ENCODE results near the gene RPS6KB2. TPM values are rescaled to one million over a fixed set of nuclear protein-coding genes. Genes with fewer than 3 reads are reported as not detected.
A peak's percentile ranks its signal among the peaks of the same experiment; 100 is the strongest.

RPS6KB2 gene
- total and polyA plus RNA-seq, 12 donors: 16.3 to 46.3 (median 23.2) TPM

- Histone ChIP-seq H3K27me3 (peaks cover 0 to 10% (median 0%) of the 10 kb centered on the region in 7 donors), H3K4me3 (peak overlapping the region in 1 of 10 donors; percentile 2), H3K4me1 (peaks cover 0 to 36% (median 4%) of the 10 kb centered on the region in 9 donors), H3K27ac (peak overlapping the region in 1 of 10 donors; percentile 75), H3K36me3 (no peaks in the 10 kb centered on the region), H3K9me3 (no peaks in the 10 kb centered on the region)
- WGBS, 2 donors: 77 to 82% methylated on average over 13 of the region's 13 CpGs
- DNase-seq (no peak), ATAC-seq (no peak)
- TF ChIP-seq CTCF (IDR thresholded peaks at IDR 0.05): no peak
- intact Hi-C loops (cut with DNase I): loop anchor here in 5 of 10 donors (5.0 to 10.0 kb wide), 6 partner anchors 34 to 299 kb away; partner anchors contain the start of gene GRK2 (in 1 of the 5)
Observed at GRCh38 chr11:67381244-67381972, 46.9 kb upstream of the RPS6KB2 start.

GRCh38 chr11:67382276-67383136 lies 45.8 kb upstream of the RPS6KB2 start:
- Histone ChIP-seq H3K9me3 (no peaks in the 10 kb centered on the region), H3K4me3 (no peak overlapping the region), H3K27ac (no peak overlapping the region), H3K27me3 (peaks cover 0 to 7% (median 0%) of the 10 kb centered on the region in 7 donors), H3K36me3 (no peaks in the 10 kb centered on the region), H3K4me1 (peaks cover 0 to 44% (median 4%) of the 10 kb centered on the region in 9 donors)
- ATAC-seq: peak; percentile 76 to 91 (median 88)
- intact Hi-C loops (cut with DNase I): loop anchor here in 9 of 10 donors (1.0 to 10.0 kb wide), 12 partner anchors 25 to 300 kb away; partner anchors contain the start of gene GRK2 (in 1 of the 9)
- WGBS, 2 donors: 40 to 42% methylated on average over 16 of the region's 16 CpGs
- peak; percentile 92 to 99 (median 96) for TF ChIP-seq CTCF (IDR thresholded peaks at IDR 0.05)
- DNase-seq: peak; percentile 81

- H3K27ac ChIP-seq: no peak overlapping the region
- no peak for TF ChIP-seq CTCF (IDR thresholded peaks at IDR 0.05)
- H3K4me3 ChIP-seq: no peak overlapping the region
- intact Hi-C loops (cut with DNase I): loop anchor here in 6 of 10 donors (2.0 to 10.0 kb wide), 7 partner anchors 32 to 303 kb away; partner anchors contain the start of genes GRK2 (in 1 of the 6) and POLD4 (in 1 of the 6)
- no peaks in the 10 kb centered on the region for H3K9me3 ChIP-seq
- no peaks in the 10 kb centered on the region for H3K27me3 ChIP-seq
- ATAC-seq: peak in 4 of 8 donors; percentile 4 to 29 (median 16)
- DNase-seq: no peak
- 46 to 59% methylated on average over 3 of the region's 3 CpGs for WGBS, 2 donors
- peaks cover 0 to 35% (median 4%) of the 10 kb centered on the region in 9 donors for H3K4me1 ChIP-seq
- no peaks in the 10 kb centered on the region for H3K36me3 ChIP-seq
Observed at GRCh38 chr11:67384851-67385366, 43.4 kb upstream of the RPS6KB2 start.

GRCh38 chr11:67387069-67387468 lies 41.2 kb upstream of the RPS6KB2 start:
- no peak for ATAC-seq
- no peak for DNase-seq
- no peak for TF ChIP-seq CTCF (IDR thresholded peaks at IDR 0.05)

More at GRCh38 chr11:67387069-67387468, 41.2 kb upstream of the RPS6KB2 start:
- Histone ChIP-seq H3K4me3 (no peak overlapping the region), H3K36me3 (no peaks in the 10 kb centered on the region), H3K27ac (no peak overlapping the region), H3K4me1 (peaks cover 0 to 32% (median 15%) of the 10 kb centered on the region in 9 donors), H3K9me3 (no peaks in the 10 kb centered on the region), H3K27me3 (no peaks in the 10 kb centered on the region)
- intact Hi-C loops (cut with DNase I): loop anchor here in 1 of 10 donors (10.0 kb wide), 2 partner anchors 72 to 122 kb away; partner anchors contain the start of gene GRK2
- WGBS, 2 donors: 22 to 24% methylated on average over 9 of the region's 9 CpGs

Data from heart right ventricle (tissue), 16 donors.